ENCODE measurements around the gene C5orf46.

Gene C5orf46

GRCh38 chr5:147858565-147858964 is 47.8 kb downstream of the C5orf46 start:
- DNase-seq (ENCODE audit: low read depth in 2 of 2) = no peak

GRCh38 chr5:147857302-147858129 is 48.8 kb downstream of the C5orf46 start:
- DNase-seq (ENCODE audit: low read depth in 2 of 2) = peak; percentile 3 to 15

GRCh38 chr5:147856801-147857200 is 49.5 kb downstream of the C5orf46 start:
- DNase-seq (ENCODE audit: low read depth in 2 of 2) = no peak

- DNase-seq (ENCODE audit: low read depth in 2 of 2) = no peak
Observed at GRCh38 chr5:147855774-147856069, 50.6 kb downstream of the C5orf46 start.

GRCh38 chr5:147854894-147855773 is 51.2 kb downstream of the C5orf46 start:
- no peak for DNase-seq (ENCODE audit: low read depth in 2 of 2)

- no peak for DNase-seq (ENCODE audit: low read depth in 2 of 2)
Observed at GRCh38 chr5:147854331-147854730, 52.0 kb downstream of the C5orf46 start.

GRCh38 chr5:147853372-147853987 is 52.9 kb downstream of the C5orf46 start:
- DNase-seq (ENCODE audit: low read depth in 2 of 2) = no peak

GRCh38 chr5:147852365-147852764 is 54.0 kb downstream of the C5orf46 start:
- DNase-seq (ENCODE audit: low read depth in 2 of 2) = no peak

- no peak for DNase-seq (ENCODE audit: low read depth in 2 of 2)
Observed at GRCh38 chr5:147851578-147851977, 54.8 kb downstream of the C5orf46 start.

GRCh38 chr5:147849226-147849625 is 57.1 kb downstream of the C5orf46 start:
- no peak for DNase-seq (ENCODE audit: low read depth in 2 of 2)

GRCh38 chr5:147845618-147846017 is 60.7 kb downstream of the C5orf46 start:
- DNase-seq (ENCODE audit: low read depth in 2 of 2) = no peak

GRCh38 chr5:147844846-147845245 is 61.5 kb downstream of the C5orf46 start:
- DNase-seq (ENCODE audit: low read depth in 2 of 2) = no peak

GRCh38 chr5:147842869-147843268 is 63.5 kb downstream of the C5orf46 start:
- no peak for DNase-seq (ENCODE audit: low read depth in 2 of 2)
